ENCODE data around the gene DRC7.

Gene DRC7

DNA sequence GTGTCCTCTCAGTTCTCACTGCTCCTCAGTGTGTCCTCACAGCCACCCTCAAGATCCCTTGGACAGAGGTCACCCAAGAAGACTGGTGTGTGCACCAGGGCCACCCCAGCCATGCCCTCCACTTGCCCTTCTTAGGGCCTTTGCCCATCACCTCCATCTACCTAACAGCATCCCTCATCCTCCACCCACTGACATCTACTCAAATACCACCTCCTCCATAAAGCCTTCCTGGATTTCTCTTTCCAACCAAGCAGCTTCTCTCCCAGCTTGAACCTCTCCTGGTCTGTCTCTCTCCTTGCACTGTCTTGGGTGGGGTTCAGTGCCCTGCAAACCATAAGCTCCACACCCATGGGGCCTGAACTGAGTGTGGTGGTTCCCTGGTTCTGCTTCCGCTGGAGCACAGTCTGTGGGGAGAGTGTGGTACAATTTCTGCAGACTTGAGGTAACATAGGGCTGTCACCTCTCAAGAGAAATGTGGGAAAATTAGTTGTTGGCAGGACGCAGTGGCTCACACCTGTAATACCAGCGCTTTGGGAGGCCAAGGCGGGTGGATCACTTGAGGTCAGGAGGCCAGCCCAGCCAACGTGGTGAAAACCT, 55.3 kb downstream of the DRC7 start:
- no peak for DNase-seq

DNA sequence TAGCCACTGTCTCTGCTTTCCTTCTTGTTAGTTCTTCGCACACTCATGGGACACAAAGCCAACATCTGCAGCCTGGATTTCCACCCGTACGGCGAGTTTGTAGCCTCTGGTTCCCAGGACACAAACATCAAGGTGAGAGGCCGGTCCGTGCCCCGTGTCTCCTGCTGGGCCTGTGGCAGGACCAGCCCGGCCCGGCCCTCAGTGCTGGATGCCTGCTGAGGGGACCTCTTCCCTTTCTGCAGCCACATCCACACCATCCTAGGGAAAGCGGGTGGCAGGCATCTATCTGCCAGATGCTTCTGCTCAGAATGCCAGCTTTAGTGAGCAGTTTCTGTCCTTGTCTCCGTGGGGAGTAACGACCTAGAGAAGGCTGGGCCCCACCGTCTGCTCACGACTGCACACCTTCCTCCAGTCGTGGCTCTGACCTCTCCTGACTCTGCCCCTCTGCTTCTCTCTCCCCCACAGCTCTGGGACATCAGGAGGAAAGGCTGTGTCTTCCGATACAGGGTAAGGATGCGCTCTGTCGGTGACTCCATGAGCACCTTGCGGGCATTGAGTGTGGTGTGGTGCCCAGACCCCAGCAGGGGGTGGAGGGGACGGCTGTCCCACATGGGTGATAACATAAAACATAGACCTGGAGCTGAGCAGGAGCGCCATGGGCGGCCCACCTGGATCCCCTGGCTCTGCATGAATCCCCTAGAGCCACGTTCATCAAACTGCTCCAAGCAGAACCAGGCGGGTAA, 56.4 kb downstream of the DRC7 start:
- DNase-seq: no peak

DNA sequence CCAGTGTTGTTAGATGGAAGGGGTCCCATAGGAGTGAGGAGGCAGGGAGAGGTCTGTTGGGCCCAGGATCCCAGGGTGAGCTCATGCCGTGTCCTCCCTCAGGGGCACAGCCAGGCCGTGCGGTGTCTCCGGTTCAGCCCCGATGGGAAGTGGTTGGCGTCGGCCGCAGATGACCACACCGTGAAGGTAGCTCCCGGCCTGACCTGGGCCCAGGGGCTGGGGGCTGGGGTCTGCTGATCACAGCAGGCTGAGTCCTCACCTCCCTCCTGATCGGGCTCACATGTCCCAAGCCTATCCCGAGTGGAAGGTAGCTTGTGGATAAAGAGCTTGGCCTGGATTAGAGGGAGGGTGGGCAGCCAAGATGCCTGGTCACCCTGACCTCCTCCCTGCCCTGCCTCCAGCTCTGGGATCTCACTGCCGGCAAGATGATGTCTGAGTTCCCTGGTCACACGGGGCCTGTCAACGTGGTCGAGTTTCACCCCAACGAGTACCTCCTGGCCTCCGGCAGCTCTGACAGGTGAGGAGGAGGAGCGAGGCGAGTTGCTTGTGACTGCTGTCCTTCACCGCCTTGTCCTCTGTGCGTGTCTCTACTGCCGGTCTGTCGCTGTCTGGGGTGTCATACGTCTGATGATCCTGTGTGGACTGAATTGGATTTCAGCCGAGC, 57.1 kb downstream of the DRC7 start:
- no peak for DNase-seq

DNA sequence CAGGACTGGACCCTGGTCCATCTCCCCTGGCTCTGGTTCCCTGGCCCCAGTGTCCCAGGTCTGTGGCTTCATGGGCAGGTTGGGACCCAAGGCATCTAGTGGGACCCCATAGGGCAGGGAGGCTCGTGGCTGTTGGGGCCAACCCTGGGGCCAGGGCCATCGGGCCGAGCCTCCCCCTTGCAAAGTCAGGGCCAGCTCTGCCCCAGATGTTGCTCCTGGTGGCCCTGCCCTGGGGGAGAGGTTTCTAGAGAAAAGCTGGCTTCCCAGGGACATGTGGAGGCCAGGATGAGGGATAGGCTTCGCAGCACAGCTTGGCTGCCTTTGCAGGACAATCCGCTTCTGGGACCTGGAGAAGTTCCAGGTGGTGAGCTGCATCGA, 57.6 kb downstream of the DRC7 start:
- DNase-seq: no peak

DNA sequence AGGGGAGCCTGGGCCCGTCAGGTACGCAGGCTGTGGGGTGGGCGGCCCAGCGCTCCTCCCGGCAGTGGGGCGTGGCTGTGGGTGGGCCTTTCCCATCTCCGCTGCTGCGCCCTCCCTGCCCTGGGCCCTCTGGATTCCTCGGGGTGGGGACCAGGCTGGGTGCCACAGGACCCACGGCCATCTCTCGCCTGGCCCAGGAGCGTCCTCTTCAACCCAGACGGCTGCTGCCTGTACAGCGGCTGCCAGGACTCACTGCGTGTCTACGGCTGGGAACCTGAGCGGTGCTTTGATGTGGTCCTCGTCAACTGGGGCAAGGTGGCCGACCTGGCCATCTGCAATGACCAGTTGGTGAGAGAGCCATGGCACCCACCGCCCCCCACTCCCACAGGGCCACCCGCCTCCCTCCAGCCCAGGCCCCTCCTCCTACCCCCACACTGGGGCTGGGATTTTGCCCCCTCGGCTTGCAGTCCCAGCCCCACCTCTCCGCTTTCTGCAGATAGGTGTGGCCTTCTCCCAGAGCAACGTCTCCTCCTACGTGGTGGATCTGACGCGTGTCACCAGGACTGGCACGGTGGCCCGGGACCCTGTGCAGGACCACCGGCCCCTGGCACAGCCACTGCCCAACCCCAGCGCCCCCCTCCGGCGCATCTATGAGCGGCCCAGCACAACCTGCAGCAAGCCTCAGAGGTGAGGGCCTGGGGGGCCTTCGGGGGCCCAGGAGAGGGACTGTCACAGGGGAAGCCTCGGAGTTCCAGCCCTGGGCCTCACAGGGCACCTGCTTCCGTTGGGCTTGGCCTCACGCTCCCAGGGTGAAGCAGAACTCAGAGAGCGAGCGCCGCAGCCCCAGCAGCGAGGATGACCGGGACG, 58.2 kb downstream of the DRC7 start:
- DNase-seq: no peak

DNA sequence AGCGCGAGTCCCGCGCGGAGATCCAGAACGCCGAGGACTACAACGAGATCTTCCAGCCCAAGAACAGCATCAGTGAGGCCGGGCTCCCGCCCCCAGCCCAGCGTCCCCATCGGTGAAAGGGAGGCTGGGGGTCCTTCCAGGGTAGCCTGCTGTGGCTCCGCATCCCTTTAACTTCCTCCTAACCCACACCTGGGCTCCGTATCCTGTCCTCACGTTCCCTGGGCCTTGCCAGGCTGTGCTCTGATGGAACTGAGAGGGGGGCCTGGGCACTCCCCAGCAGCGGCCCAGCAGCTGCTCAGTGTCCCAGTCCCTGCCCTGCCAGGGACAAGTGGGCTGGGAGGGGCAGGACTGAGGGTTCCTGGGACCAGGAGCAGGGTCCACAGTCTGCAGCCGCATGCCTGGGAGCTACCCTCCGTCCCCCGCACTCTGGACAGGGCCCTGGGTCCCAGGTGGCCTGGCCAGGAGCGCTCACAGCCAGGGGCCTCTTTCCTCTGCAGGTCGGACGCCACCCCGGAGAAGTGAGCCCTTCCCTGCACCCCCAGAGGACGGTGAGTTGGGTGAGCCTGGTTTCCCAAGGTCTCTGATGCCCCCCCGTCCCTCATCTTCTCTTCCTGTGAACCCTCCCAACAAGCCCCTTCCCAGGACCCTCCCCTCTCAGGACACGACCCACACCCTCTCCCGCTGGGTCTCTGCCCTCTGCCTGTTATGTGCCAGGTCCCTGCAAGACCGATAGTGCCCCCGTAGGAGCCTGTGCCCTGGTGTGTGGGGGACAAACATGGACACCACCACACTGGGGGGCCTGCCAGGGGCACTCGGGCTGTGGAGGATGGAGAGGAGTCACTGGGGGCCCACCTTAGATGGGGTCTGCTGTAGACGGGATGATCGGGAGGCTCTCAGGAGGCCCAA, 59.1 kb downstream of the DRC7 start:
- DNase-seq: no peak

DNA sequence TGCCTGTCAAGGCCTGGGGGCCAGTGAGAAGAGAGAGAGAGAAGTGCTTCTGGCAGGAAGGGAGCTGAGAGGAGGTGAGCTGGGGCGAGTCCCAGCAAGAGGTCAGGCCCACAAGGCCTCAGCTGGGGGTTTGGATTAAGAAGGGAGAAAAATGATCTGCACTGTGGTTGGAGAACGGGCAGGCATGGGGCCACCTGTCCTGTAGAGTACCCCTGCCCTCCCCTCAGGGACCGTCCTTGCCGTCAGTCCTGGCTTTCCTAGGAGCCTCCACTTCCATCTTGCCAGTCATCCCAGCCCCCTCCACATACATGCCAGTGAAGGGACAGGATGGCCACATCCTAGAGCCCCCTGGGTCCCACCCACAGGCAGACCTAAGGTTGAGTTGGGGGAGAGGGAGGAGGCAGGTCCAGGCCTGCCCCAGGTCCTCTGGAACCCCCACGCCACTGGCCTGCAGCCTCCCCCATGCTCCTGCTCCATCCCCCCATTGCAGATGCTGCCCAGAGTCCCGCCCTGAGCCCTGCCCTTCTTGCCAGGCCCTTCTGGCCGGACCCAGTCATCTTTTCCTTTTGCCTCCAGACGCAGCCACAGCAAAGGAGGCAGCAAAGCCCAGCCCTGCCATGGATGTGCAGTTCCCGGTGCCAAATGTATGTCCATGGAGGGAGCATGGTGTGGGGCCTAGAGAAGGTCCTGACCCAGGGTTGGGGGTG, 59.9 kb downstream of the DRC7 start:
- DNase-seq: no peak

DNA sequence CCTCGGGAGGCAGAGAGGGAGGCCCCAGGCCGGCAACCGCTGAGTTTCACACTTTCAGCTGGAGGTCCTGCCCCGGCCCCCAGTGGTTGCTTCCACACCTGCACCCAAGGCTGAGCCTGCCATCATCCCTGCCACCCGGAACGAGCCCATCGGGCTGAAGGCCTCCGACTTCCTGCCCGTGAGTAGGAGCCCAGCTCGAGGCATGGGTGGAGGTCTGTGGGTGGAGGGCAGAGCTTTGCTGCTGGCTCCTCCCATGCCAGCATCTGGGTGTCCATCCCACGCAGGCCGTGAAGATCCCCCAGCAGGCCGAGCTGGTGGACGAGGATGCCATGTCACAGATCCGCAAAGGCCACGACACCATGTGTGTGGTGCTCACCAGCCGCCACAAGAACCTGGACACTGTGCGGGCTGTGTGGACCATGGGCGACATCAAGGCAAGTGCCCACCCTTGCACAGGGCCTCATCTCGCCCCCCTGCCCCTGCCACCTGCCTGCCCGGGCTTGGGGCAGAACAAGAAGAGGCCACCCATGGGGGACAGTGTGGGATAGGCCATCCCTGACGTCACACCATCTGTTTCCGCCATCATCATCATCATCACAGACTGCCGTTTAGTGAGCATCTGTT, 60.6 kb downstream of the DRC7 start:
- DNase-seq: no peak

DNA sequence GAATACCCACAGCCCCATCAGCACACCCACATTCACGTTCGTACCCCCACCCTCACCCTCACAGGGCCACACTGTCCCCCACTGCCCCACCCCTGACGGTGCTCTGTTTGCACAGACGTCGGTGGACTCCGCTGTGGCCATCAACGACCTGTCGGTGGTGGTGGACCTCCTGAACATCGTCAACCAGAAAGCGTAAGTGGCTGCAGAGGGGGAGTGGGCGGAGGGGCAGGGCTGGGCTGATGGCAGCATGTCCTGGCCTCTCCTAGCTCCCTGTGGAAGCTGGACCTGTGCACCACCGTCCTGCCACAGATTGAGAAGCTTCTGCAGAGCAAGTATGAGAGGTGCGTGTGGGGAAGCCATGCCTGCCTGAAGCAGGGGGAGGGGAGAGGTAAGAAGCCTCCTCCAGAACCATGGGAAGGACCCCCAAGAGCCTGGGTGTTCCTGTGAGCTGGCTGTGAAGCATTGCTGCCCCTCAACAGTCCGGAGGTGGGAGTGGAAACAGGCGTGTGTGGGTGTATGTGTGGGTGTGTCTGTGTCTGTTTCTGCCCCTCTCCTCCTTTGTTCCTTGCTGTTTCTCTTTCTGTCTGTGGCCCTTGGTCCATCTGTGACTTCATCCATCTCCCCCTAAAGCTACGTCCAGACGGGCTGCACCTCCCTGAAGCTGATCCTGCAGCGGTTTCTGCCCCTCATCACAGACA, 61.3 kb downstream of the DRC7 start:
- DNase-seq: no peak

DNA sequence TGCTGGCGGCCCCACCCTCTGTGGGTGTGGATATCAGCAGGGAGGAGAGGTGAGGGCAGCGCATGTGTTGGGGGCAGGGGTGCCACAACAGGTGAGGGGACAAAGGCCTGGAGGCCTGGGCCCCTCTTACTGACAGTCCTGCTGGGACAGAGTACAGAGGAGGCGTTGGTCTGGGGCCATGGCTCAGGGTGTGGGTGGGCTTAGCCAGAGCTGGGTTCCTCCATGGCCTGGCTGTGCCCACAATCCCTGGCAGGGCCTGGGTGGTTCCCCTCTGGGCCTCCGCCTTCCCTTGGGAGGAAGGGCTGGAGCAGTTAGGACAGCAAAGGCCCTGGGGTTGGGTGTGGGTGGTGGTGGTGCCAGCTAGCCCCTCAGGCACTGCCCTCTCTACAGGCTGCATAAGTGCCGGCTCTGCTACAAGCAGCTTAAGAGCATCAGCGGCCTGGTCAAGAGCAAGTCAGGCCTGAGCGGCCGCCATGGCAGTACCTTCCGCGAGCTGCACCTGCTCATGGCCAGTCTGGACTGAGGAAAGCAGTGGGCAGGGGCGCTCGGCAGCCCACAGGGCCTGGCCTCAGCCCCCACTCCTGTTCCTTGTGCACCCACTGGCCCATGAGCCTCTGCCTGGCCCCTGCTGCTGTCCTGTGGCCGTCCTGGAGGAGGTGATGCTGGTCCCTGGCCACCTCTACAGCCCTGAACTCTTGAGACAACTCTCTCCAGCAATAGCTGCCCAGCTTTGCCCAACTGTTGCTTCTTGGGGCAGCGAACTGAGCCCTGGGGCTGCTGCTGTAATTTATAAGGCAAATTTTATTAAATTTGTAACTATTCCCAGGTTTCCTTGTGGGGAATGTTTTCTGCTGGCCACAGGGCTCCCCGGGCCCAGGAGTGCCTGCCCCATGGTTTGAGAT, 62.1 kb downstream of the DRC7 start:
- no peak for DNase-seq

DNA sequence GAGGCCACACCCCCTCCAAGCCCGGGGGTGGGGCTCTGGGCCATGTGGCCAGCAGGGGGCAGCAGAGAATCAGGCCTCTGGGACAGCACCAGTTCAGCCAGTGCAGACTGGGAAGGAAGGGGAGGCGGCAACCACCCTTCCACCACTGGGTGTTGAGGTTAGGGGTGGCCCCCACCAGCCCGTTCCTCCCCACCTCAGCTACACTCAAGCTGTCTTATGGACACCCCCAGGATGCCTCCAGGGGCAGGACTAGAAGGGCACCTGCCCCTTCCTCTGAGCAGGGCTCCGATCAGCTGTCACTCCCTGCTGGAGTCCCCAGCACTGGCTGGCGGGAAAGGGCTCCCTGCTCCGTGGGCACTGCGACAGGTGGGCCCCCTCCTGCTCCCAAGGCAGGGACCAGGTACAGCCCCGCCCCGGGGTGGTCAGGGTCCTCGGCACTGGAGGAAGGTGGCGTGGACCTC, 62.8 kb downstream of the DRC7 start:
- DNase-seq: peak in 53 of 56 donors; percentile 8 to 92 (median 70)

DNA sequence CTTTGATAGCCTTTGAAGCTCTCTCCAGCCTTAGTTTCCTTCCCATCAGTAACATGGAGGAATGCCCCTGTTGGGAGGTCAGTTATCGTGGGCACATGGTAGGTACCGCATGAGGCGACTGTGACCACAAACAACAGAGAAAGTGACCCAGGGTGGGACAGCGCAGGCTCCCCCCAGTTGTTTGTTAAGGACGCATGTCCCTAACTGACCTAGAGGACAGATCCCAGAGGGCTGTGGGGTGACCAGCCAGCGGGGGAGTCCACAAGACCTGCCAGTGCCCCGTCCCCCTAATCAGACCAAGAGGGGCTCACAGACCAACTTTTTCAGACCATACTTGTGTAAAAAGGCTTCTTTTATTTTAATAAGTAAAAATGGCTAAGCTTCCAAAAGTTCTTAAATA, 63.3 kb downstream of the DRC7 start:
- DNase-seq: no peak

DNA sequence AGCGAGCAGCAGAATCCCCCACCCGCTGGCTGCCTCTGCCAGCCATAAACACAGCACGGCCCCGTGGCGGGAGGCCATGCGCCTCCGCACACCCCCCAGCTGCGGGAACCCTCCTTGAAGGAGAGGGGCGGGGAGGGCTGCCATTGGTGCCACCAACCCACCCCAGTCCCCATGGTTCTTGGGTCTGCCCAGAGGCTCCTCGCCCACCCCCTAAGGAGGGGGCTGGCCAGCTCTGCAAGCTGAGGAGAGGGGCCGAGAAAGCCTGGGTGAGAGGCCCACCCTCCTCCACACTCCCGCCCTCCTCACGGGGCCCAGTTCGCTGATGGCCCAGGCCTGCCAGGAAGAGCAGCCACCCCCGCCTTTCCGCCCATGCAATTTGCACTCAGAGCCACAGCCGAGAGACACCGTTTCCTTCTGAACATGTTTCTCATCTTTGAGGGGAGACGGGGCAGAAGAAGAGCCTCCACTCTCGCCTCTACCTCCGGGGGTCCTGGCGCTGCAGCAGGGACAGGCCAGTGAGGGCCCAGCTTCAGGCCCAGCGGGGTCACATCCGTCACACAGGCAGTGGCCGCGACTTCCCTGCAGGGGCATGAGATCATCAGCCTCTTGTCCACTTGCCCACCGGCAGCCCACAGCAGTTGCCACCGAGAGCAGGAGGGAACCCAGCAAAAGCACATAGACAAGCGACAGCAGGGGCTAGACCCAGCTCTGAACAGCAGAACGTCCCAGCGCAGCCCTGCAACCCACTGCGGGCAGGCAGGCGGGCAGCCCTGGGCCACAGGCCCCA, 63.9 kb downstream of the DRC7 start:
- peak in 1 of 56 donors; percentile 46 for DNase-seq

DNA sequence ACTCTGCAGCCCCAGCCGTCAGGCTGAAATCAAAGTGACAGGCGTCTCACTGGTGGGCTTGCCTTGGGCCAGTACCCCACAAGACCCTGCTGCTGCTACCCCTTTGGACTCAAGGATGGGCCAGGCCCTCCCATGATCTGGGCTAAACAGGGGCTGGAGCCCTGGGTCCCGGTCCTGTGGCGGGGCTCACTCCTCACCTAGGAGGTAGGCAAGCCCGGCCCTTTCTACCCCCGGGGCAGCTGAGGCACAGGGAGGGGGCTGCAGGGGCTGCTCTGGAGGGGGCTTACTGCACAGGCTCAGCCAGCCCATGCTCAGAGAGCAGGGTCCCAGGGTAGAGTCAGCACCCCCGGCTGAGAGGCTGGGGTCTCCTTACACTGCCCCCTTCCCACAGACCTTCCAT, 64.5 kb downstream of the DRC7 start:
- no peak for DNase-seq

DNA sequence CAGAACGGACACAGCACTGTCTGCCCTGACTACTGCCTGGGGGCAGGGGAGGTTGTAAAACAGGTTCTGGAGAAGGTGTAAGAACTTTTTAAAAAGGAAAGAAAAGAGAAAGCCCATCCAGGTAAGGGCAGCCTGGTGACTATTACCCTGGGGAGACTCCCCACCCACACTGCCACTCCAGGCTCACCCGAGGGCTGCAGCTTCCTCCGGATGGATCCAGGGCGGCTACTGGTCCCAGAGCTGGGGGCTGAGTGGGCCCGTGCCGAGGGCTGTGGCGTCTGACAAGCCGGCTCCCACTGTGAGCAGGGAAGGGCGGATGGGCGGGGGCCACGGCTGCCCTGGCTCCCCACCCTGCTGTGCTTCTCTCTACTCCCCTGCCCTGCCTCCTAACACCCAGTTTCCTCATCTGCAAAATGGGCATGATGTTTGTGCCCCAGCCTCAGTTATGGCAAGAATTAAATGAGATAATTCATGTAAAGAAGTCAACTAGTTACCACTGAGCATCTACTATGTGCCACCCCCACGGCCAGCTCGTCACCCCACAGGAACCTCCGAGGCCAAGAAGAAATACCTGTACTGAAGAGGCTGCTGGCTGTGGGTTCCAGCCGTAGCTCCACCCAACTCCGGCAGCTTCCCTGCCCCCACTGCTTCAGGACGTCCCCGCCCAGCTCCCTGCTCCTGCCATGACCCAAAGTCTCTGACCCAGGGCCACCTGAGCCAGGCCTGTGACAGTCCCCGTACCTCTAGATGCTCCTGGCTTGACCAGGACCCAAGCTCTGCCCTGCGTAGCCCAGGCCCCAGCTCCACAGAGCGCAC, 65.1 kb downstream of the DRC7 start:
- no peak for DNase-seq
